Measurements from ENCODE around the gene SF3B3. TPM values are rescaled to one million over a fixed set of nuclear protein-coding genes. Genes with fewer than 3 reads are reported as not detected.

SF3B3 gene
- total RNA-seq (2021; ENCODE audit: unreplicated experiment) (403 TPM), Bru-seq, nascent RNA (percentile 96 among the genes with signal in this experiment), BruChase-seq, experiment 1, labeled RNA remaining after a 6-hour chase (percentile 95 among the genes with signal in this experiment), BruChase-seq, experiment 2, labeled RNA remaining after a 2-hour chase (percentile 94 among the genes with signal in this experiment)
- polyA plus RNA-seq (2012) = 155 and 170 TPM in 2 replicates
- long read RNA-seq, full-length matches to known transcripts = 92 of 251 reads
- long read RNA-seq, partial matches to known transcripts = 128 of 251 reads
- long read RNA-seq, other reads (novel, unspliced or antisense) = 31 of 251 reads

- Histone ChIP-seq H4K20me1 (ENCODE audit: insufficient read depth) (peaks cover 14% of the 10 kb centered on the region; the same call in 1 of the 2 replicates), H2AFZ (ENCODE audit: low read depth, low read length, poor library complexity, severe bottlenecking) (peak within 1 kb of the TSS; percentile 42), H3K9ac (ENCODE audit: low read length) (peak within 1 kb of the TSS; percentile 88), H3K27ac (ENCODE audit: low read depth, low read length) (peak within 1 kb of the TSS; percentile 71), H3K9me2 (ENCODE audit: insufficient read depth) (no peaks in the 10 kb centered on the region), H3K4me2 (ENCODE audit: low read length) (peak within 1 kb of the TSS; percentile 76), H3K27me3 (ENCODE audit: insufficient read depth, low read length) (no peaks in the 10 kb centered on the region), H3K4me1 (ENCODE audit: control insufficient read depth in 1 of 2, insufficient read depth in 2 of 2, low read length in 2 of 2) (peaks cover 7 to 16% of the 10 kb centered on the region in 2 experiments; a peak in 3 of 4 replicates), H3K79me2 (ENCODE audit: insufficient read depth, low read length) (peaks cover 73% of the 10 kb centered on the region), H3K36me3 (ENCODE audit: control insufficient read depth in 1 of 2, insufficient read depth in 2 of 2, low read length in 2 of 2) (peaks cover 15 to 26% of the 10 kb centered on the region in 2 experiments), H3K9me3 (ENCODE audit: control insufficient read depth in 1 of 2, insufficient read depth in 1 of 2, low read depth in 1 of 2, low read length in 2 of 2) (no peaks in the 10 kb centered on the region), H3K4me3 (replicated peaks in 1 of 2; ENCODE audit: low read depth in 1 of 2, low read length in 2 of 2) (peak within 1 kb of the TSS; percentile 68 to 72)
- ChIA-PET CTCF (no interaction called here), RAD21 (ENCODE audit: low non-redundant PET in 1 of 2, low total read pairs in 2 of 2, uncharacterized antibody in 2 of 2, unreplicated experiment in 2 of 2) (no interaction called here), POLR2A (interaction anchor here (2.1 kb wide), 1 partner anchor 144 kb away, joined by 6 read pairs; no protein-coding TSS in a partner anchor)
- DNase-seq (ENCODE audit: low read depth, low spot score) (no peak), ATAC-seq (peak; percentile 74)
- intact Hi-C loops (cut with micrococcal nuclease) = loop anchor here (1.0 to 10.0 kb wide), 2 partner anchors 131 to 143 kb away; no protein-coding TSS in a partner anchor
- TF ChIP-seq EGR1 (IDR thresholded peaks at IDR 0.05; ENCODE audit: low read depth) (0 out of 2 replicates have a peak, but pooled peaks have one; percentile 9), REST (IDR thresholded peaks at IDR 0.05; ENCODE audit: low read depth) (no peak), YY1 (IDR thresholded peaks at IDR 0.05; ENCODE audit: extremely low read depth, insufficient replicate concordance, low read depth, low read length) (peak; percentile 92), MAX (IDR thresholded peaks at IDR 0.05) (peak; percentile 86), POLR2A (IDR thresholded peaks at IDR 0.05; ENCODE audit: borderline replicate concordance, extremely low read depth, insufficient read depth, insufficient read length) (peak; percentile 90), ZFX (IDR thresholded peaks at IDR 0.05) (peak; percentile 98), POLR2AphosphoS5 (IDR thresholded peaks at IDR 0.05; ENCODE audit: low read depth, low read length) (peak; percentile 75), SIN3A (IDR thresholded peaks at IDR 0.05; ENCODE audit: low read depth) (peak; percentile 51; the same call in 1 of the 2 replicates), EZH2 (IDR thresholded peaks at IDR 0.05) (no peak)
- BruUV-seq (replicated peaks) = no TSS peak
Measured at GRCh38 chr16:70523743-70524398, at the start of gene SF3B3. Gene SF3B3, plus strand, starts transcription at chr16:70523816. Its CDS starts 2,841 bp downstream, at chr16:70526657.
